GM23338 (cell line): ENCODE results near the gene EDIL3. TPM values are rescaled to one million over a fixed set of nuclear protein-coding genes. Genes with fewer than 3 reads are reported as not detected.

ENCODE experiments used
- ATAC-seq: fragments of 200-7000 bp; cut with Tn5 transposase; 3 replicates; pipeline ENCODE4 v1.9.1; 2020
- DNase-seq: peaks from one replicate; pipeline ENCODE4 v3.0.0-alpha.2; 2015; ENCODE audit warnings: low spot score
- H2AFZ ChIP-seq: fragments of 200-600 bp; sonication (generic); 2 replicates; pipeline ENCODE4 v1.8.0; 2016; ENCODE audit warnings: antibody characterized with exemption, mild to moderate bottlenecking, moderate library complexity
- H3F3A ChIP-seq: fragments of 200-600 bp; sonication (generic); replicated peaks from 2 replicates; pipeline ENCODE4 v1.8.0; 2017; ENCODE audit warnings: antibody characterized with exemption, mixed run types, low read depth
- H3K27ac ChIP-seq: fragments of 200-600 bp; sonication (generic); 2 replicates; pipeline ENCODE4 v1.6.1; 2016; ENCODE audit warnings: low read depth
- H3K27me3 ChIP-seq: fragments of 200-600 bp; sonication (generic); 2 replicates; pipeline ENCODE4 v1.8.0; 2016; ENCODE audit warnings: mild to moderate bottlenecking, mixed run types, moderate library complexity; ENCODE audit not compliant: insufficient read depth
- H3K36me3 ChIP-seq: fragments of 200-600 bp; sonication (generic); 2 replicates; pipeline ENCODE4 v1.8.0; 2016; ENCODE audit warnings: mild to moderate bottlenecking; ENCODE audit not compliant: insufficient read depth
- H3K4me1 ChIP-seq: fragments of 200-600 bp; sonication (generic); 2 replicates; pipeline ENCODE4 v1.8.0; 2016; ENCODE audit warnings: mild to moderate bottlenecking, moderate library complexity; ENCODE audit not compliant: insufficient read depth
- H3K4me2 ChIP-seq: fragments of 200-600 bp; sonication (generic); 2 replicates; pipeline ENCODE4 v1.7.1; 2017; ENCODE audit warnings: mixed run types
- H3K4me3 ChIP-seq: fragments of 200-600 bp; sonication (generic); 2 replicates; pipeline ENCODE4 v1.6.1; 2016; ENCODE audit warnings: mixed run types
- H3K79me2 ChIP-seq: fragments of 200-600 bp; sonication (generic); replicated peaks from 2 replicates; pipeline ENCODE4 v1.8.0; 2017; ENCODE audit warnings: mild to moderate bottlenecking; ENCODE audit not compliant: insufficient read depth
- H3K9me2 ChIP-seq: fragments of 200-600 bp; sonication (generic); 2 replicates; pipeline ENCODE4 v1.8.0; 2017; ENCODE audit not compliant: insufficient read depth
- H4K20me1 ChIP-seq: fragments of 200-600 bp; sonication (generic); replicated peaks from 2 replicates; pipeline ENCODE4 v1.8.0; 2017; ENCODE audit warnings: mild to moderate bottlenecking; ENCODE audit not compliant: insufficient read depth
- H3K27ac Mint-ChIP-seq: 2 replicates; pipeline ENCODE4 v1.8.0; 2020; ENCODE audit warnings: inconsistent platforms, mild to moderate bottlenecking, moderate library complexity, mixed read lengths
- H3K27me3 Mint-ChIP-seq: 3 replicates; pipeline ENCODE4 v1.8.0; 2022; ENCODE audit warnings: low read depth, mild to moderate bottlenecking, moderate library complexity, mixed read lengths, inconsistent platforms; ENCODE audit not compliant: insufficient read depth, poor library complexity
- H3K36me3 Mint-ChIP-seq: 3 replicates; pipeline ENCODE4 v1.8.0; 2021; ENCODE audit warnings: low read depth, mild to moderate bottlenecking, inconsistent platforms, moderate library complexity, mixed read lengths
- H3K4me1 Mint-ChIP-seq: 3 replicates; pipeline ENCODE4 v1.8.0; 2020; ENCODE audit warnings: mild to moderate bottlenecking, inconsistent platforms, mixed read lengths
- H3K4me3 Mint-ChIP-seq: 3 replicates; pipeline ENCODE4 v1.8.0; 2021; ENCODE audit warnings: moderate library complexity, mild to moderate bottlenecking, inconsistent platforms, mixed read lengths
- H3K9me3 Mint-ChIP-seq: 3 replicates; pipeline ENCODE4 v1.8.0; 2020; ENCODE audit warnings: moderate library complexity, mild to moderate bottlenecking, inconsistent platforms, mixed read lengths
- CREB1 ChIP-seq: fragments of 250-450 bp; sonication (Bioruptor Pico); IDR thresholded peaks from 2 replicates; pipeline ENCODE4 v1.5.0; 2020; ENCODE audit warnings: low read depth, mild to moderate bottlenecking, moderate library complexity
- CTCF ChIP-seq, 2 experiments: fragments of 200-600 bp in 1 of 2; sonication (generic) in 1 of 2; conservative IDR thresholded peaks; 2 replicates each; pipeline versions ENCODE4 v1.5.1 to v1.6.1; 2016 to 2017; ENCODE audit warnings: antibody characterized with exemption in 2 of 2, low read depth in 2 of 2, mild to moderate bottlenecking in 2 of 2, moderate library complexity in 1 of 2
- EZH2 ChIP-seq: fragments of 200-600 bp; sonication (generic); IDR thresholded peaks from one replicate; pipeline ENCODE4 v1.8.0; 2017; ENCODE audit warnings: antibody characterized with exemption, mild to moderate bottlenecking, low read depth; ENCODE audit not compliant: unreplicated experiment
- EZH2phosphoT487 ChIP-seq: fragments of 200-600 bp; sonication (generic); IDR thresholded peaks from one replicate; pipeline ENCODE4 v1.8.1; 2018; ENCODE audit warnings: antibody characterized with exemption; ENCODE audit not compliant: unreplicated experiment
- JUNB ChIP-seq: IDR thresholded peaks from one replicate; pipeline ENCODE4 v1.6.1; 2016; ENCODE audit warnings: antibody characterized with exemption; ENCODE audit not compliant: unreplicated experiment
- NANOG ChIP-seq: IDR thresholded peaks from 2 replicates; pipeline ENCODE4 v1.6.1; 2016; ENCODE audit warnings: antibody characterized with exemption, borderline replicate concordance
- POLR2AphosphoS5 ChIP-seq: IDR thresholded peaks from 2 replicates; pipeline ENCODE4 v1.6.1; 2016; ENCODE audit warnings: antibody characterized with exemption, low read depth
- REST ChIP-seq: IDR thresholded peaks from one replicate; pipeline ENCODE4 v1.6.1; 2018; ENCODE audit warnings: antibody characterized with exemption; ENCODE audit not compliant: unreplicated experiment
- STAT1 ChIP-seq: IDR thresholded peaks from one replicate; pipeline ENCODE4 v1.6.1; 2016; ENCODE audit warnings: antibody characterized with exemption; ENCODE audit not compliant: unreplicated experiment
- ZNF114 ChIP-seq: fragments of 250-450 bp; sonication (Bioruptor Pico); IDR thresholded peaks from 2 replicates; pipeline ENCODE4 v1.5.0; 2020; ENCODE audit warnings: mild to moderate bottlenecking, moderate library complexity
- ZNF331 ChIP-seq: fragments of 250-450 bp; sonication (Bioruptor Pico); IDR thresholded peaks from 2 replicates; pipeline ENCODE4 v1.5.0; 2020; ENCODE audit warnings: low read depth, mild to moderate bottlenecking, moderate library complexity
- ZNF462 ChIP-seq: fragments of 250-450 bp; sonication (Bioruptor Pico); IDR thresholded peaks from 2 replicates; pipeline ENCODE4 v1.5.0; 2020; ENCODE audit warnings: mild to moderate bottlenecking, moderate library complexity
- polyA plus RNA-seq: library from polyadenylated mRNA; unstranded; fragments of >200 nt; fragmentation: Nextera tagmentation; extraction: Ambion mirVana; gene quantifications from 2 replicates; pipeline ENCODE4 v1.2.1, GENCODE V29; 2016
- total RNA-seq: library from RNA; depleted of rRNA; stranded (reverse); fragments of >200 nt; shearing (Covaris generic); gene quantifications from 2 replicates; pipeline ENCODE4 v1.2.3, GENCODE V29; 2014
- TF ChIP-seq, protein P1 (sequence below): IDR thresholded peaks from 2 replicates; pipeline ENCODE4 v1.6.1; 2016; ENCODE audit warnings: antibody characterized with exemption

EDIL3 gene
- total and polyA plus RNA-seq, 2 experiments from 2014 or later = 43.3 to 61.9 TPM

GRCh38 chr5:84259283-84260045, 125.2 kb downstream of the EDIL3 start:
- Mint-ChIP-seq H3K4me3 (no peak overlapping the region), H3K27me3 (peaks cover 2% of the 10 kb centered on the region), H3K36me3 (no peaks in the 10 kb centered on the region), H3K9me3 (no peaks in the 10 kb centered on the region), H3K27ac (peak overlapping the region; percentile 37; the same call in 1 of the 2 replicates), H3K4me1 (peaks cover 27% of the 10 kb centered on the region)
- no peaks in the 10 kb centered on the region for H3K27me3 ChIP-seq
- ATAC-seq (no peak), DNase-seq (no peak)
- H3K4me2 ChIP-seq = no peak overlapping the region
- no peak for TF ChIP-seq CTCF (conservative IDR thresholded peaks at IDR 0.05; ENCODE audit: low read depth in 2 of 2)
- TF ChIP-seq EZH2phosphoT487 = no peak
- TF ChIP-seq JUNB = no peak
- TF ChIP-seq NANOG = no peak
- TF ChIP-seq ZNF114 (CRISPR knock-in tag) = no peak
- no peak for TF ChIP-seq STAT1
- TF ChIP-seq, protein P1, sequence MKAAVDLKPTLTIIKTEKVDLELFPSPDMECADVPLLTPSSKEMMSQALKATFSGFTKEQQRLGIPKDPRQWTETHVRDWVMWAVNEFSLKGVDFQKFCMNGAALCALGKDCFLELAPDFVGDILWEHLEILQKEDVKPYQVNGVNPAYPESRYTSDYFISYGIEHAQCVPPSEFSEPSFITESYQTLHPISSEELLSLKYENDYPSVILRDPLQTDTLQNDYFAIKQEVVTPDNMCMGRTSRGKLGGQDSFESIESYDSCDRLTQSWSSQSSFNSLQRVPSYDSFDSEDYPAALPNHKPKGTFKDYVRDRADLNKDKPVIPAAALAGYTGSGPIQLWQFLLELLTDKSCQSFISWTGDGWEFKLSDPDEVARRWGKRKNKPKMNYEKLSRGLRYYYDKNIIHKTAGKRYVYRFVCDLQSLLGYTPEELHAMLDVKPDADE = no peak
- no peak for TF ChIP-seq EZH2
- no peak for TF ChIP-seq REST
- no peak for TF ChIP-seq ZNF462 (CRISPR knock-in tag)
- no peak for TF ChIP-seq POLR2AphosphoS5
- no peak for TF ChIP-seq ZNF331 (CRISPR knock-in tag)
- TF ChIP-seq CREB1 (CRISPR knock-in tag) = no peak
- no peaks in the 10 kb centered on the region for H3K36me3 ChIP-seq
- H2AFZ ChIP-seq = no peak overlapping the region
- H3K27ac ChIP-seq = no peak overlapping the region
- H3K4me1 ChIP-seq = peaks cover 11% of the 10 kb centered on the region
- H3F3A ChIP-seq = no peaks in the 10 kb centered on the region
- H3K4me3 ChIP-seq = no peak overlapping the region
- H3K79me2 ChIP-seq = no peaks in the 10 kb centered on the region
- no peaks in the 10 kb centered on the region for H4K20me1 ChIP-seq
- no peaks in the 10 kb centered on the region for H3K9me2 ChIP-seq
